Left ventricle myocardium inferior (tissue), 1 donor: ENCODE results near the gene C8B. TPM values are rescaled to one million over a fixed set of nuclear protein-coding genes. Genes with fewer than 3 reads are reported as not detected.

Source experiments
- DNase-seq: peaks from one replicate; pipeline ENCODE4 v3.0.0-alpha.2; 2020
- H3K27ac ChIP-seq: fragments of 200-600 bp; replicated peaks from 2 replicates; pipeline ENCODE4 v1.8.0; 2021
- H3K27me3 ChIP-seq: fragments of 200-600 bp; 2 replicates; pipeline ENCODE4 v1.8.0; 2021; ENCODE audit warnings: low read depth
- H3K36me3 ChIP-seq: fragments of 200-600 bp; 2 replicates; pipeline ENCODE4 v1.8.0; 2021
- H3K4me1 ChIP-seq: fragments of 200-600 bp; 2 replicates; pipeline ENCODE4 v1.8.0; 2021
- H3K4me3 ChIP-seq: fragments of 200-600 bp; 2 replicates; pipeline ENCODE4 v1.8.0; 2021; ENCODE audit warnings: mild to moderate bottlenecking, moderate library complexity
- H3K9me3 ChIP-seq: fragments of 200-600 bp; replicated peaks from 2 replicates; pipeline ENCODE4 v1.8.0; 2021
- CTCF ChIP-seq: fragments of 200-600 bp; IDR thresholded peaks from 2 replicates; pipeline ENCODE4 v1.8.0; 2021; ENCODE audit warnings: antibody characterized with exemption, mild to moderate bottlenecking, borderline replicate concordance
- intact Hi-C: fragments of 100-400 bp; cut with micrococcal nuclease; formaldehyde crosslinking; loops from one replicate; pipeline ENCODE4 v1.11.0; 2022
- total RNA-seq: library from RNA; stranded (reverse); fragmentation: NEBNext Ultra II Directional; extraction: Animal tissue kit (Norgen Biotek cat#: 25700); gene quantifications from one replicate; pipeline ENCODE4 v1.2.1, GENCODE V29; 2021
- donor health status: DM: no; HTN: yes; CAD: no; lungs with severe emphysema.

Gene C8B
- total RNA-seq, 1 donor from 2014 or later, result not detected

GRCh38 chr1:56979986-56980755, 14.4 kb upstream of the C8B start:
- no peak for TF ChIP-seq CTCF
- no peak for DNase-seq
- Histone ChIP-seq H3K27me3 (peaks cover 3% of the 10 kb centered on the region), H3K27ac (no peak overlapping the region), H3K4me3 (no peak overlapping the region), H3K36me3 (no peaks in the 10 kb centered on the region), H3K9me3 (no peaks in the 10 kb centered on the region), H3K4me1 (no peaks in the 10 kb centered on the region)
- intact Hi-C loops, result no loop called here

- Histone ChIP-seq H3K27ac (no peak overlapping the region), H3K36me3 (no peaks in the 10 kb centered on the region), H3K4me3 (no peak overlapping the region), H3K9me3 (no peaks in the 10 kb centered on the region), H3K27me3 (peaks cover 3% of the 10 kb centered on the region), H3K4me1 (no peaks in the 10 kb centered on the region)
- DNase-seq, result no peak
- intact Hi-C loops, result no loop called here
- TF ChIP-seq CTCF, result no peak
Observed at GRCh38 chr1:56978819-56979218, 13.0 kb upstream of the C8B start.

- no peak for DNase-seq
- no peaks in the 10 kb centered on the region for H3K4me1 ChIP-seq
- H3K4me3 ChIP-seq, result no peak overlapping the region
- intact Hi-C loops, result no loop called here
- no peaks in the 10 kb centered on the region for H3K9me3 ChIP-seq
- no peak overlapping the region for H3K27ac ChIP-seq
- no peaks in the 10 kb centered on the region for H3K36me3 ChIP-seq
- H3K27me3 ChIP-seq, result peaks cover 3% of the 10 kb centered on the region
- TF ChIP-seq CTCF, result no peak
Observed at GRCh38 chr1:56977910-56978309, 12.1 kb upstream of the C8B start.

- DNase-seq, result no peak
- intact Hi-C loops, result no loop called here
- H3K4me1 ChIP-seq, result no peaks in the 10 kb centered on the region
- H3K4me3 ChIP-seq, result no peak overlapping the region
- peaks cover 6% of the 10 kb centered on the region for H3K27me3 ChIP-seq
- H3K36me3 ChIP-seq, result no peaks in the 10 kb centered on the region
- H3K9me3 ChIP-seq, result no peaks in the 10 kb centered on the region
- no peak overlapping the region for H3K27ac ChIP-seq
- TF ChIP-seq CTCF, result no peak
Observed at GRCh38 chr1:56975446-56975845, 9.6 kb upstream of the C8B start.

- Histone ChIP-seq H3K9me3 (no peaks in the 10 kb centered on the region), H3K27ac (no peak overlapping the region), H3K4me3 (no peak overlapping the region), H3K36me3 (no peaks in the 10 kb centered on the region), H3K27me3 (peaks cover 3% of the 10 kb centered on the region), H3K4me1 (no peaks in the 10 kb centered on the region)
- intact Hi-C loops, result no loop called here
- no peak for DNase-seq
- TF ChIP-seq CTCF, result no peak
Observed at GRCh38 chr1:56973923-56974742, 8.3 kb upstream of the C8B start.
